DMS153 treated with DMSO at 0.1 percent for 48 hours (cell line): ENCODE measurements around the gene PLA2G4D.

Source experiments
- DNase-seq: peaks from one replicate; lab custom pipeline; 2025; ENCODE audit not compliant: unreplicated experiment; lab: John Stamatoyannopoulos, UW

PLA2G4D gene

DNA sequence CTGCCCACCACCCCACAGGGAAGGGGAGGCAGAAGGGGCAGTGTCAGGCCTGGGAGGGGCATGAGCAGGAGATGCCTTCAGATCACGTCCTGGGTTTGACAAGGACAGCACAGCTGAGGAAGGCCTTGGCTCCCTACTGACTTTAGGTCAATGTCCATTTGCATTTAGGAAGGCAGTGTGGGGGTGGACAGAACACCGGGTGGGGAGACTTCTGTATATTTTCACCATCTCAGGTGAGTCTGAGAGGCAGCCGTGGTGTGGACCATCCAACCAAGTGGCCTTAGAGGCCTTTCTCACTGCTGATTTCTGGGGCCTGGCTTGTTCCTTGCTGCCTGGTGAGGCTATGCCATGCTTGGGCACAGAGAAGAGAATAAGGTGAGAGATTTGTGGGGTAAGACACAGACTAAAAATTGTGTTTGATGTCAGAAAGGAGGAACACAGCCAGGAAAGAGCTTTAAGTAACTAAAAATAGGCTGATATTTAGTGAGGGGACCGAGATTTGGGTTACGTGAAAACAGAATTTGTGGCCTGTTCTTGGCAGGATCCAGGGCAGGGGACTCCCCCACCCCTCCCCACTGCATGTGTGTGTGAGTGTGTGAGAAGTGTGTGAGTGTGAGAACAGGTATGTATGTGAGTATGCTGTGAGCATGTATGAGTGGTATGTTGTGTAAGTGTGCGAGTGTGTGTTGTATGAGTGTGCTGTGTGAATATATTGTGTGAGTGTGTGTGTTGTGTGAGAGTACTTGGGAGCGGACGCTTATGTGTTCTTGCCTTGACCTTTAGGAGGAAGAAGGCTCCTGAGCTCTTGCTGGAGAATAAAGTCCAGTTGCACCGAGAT lies 61.8 kb downstream of the PLA2G4D start:
- DNase-seq: no peak

DNA sequence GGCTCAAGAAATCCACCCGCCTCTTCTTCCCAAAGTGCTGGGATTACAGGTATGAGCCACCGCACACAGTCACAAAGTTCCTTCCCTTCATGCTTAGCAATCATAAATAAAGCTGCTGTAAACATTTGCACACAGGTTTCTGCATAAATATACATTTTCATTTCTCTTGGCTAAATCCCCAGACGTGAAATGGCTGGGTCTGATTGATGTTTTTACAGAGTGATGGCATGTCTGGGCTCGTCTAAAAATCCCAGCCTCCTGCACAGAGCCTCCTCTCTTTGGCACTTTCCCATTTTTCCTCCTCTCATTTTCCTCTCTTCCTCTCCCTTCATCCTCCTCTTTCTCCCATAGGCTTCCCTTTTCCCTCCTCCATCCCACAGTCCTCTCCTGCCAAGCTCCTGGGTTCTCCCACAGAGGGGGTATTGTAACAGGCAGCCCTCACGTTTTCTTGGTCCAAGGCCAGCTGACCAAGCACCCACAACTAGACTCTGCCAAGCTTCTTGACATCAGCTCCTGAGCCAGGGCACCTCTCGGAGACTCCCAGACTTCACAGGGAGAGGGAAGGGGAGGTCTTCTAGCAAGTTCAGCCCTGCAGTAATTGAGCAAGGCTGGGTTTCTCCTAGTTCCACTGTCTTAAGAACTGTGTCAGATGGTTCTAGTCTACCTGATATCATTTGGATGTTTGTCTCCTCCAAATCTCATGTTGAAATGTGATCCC lies 63.0 kb downstream of the PLA2G4D start:
- no peak for DNase-seq

DNA sequence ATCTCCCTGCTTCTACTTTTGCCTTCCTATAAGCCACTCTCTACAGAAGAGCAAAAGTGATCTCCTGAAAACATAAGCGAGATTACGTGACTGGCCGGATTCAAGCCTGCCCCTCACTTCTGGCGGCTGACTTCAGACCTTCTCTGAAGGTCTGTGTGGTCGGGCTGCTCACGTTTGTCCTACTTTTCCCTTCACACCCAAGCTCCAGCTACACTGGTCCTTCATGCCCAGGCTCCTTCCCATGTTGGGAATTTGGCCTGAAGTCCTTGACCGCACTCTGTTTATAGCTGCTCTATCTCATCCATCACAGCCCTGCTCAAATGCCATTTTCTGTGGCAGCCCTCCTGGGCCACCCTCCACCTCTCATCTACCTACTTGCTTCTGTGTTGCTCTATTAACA lies 66.8 kb downstream of the PLA2G4D start:
- DNase-seq: no peak

DNA sequence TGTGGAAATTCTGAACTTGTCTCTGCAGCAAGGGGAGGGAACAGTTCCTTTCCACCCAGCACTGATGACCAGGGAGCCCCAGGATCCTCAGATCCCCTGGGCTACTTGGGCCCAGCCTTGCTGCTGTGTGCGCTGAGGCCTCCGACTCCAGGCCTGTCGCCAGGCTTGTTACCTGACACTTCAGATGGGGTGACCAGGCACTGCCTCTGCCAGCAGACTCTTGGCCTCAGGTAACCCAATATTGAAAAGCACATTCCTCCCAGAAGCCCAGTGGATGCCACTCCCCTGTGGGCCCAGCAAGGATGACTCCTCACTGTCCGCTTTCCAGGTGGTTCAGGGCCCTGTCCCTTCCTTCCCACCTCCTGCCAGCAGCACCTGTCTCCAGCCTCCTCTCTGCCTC lies 70.1 kb downstream of the PLA2G4D start:
- DNase-seq: no peak

DNA sequence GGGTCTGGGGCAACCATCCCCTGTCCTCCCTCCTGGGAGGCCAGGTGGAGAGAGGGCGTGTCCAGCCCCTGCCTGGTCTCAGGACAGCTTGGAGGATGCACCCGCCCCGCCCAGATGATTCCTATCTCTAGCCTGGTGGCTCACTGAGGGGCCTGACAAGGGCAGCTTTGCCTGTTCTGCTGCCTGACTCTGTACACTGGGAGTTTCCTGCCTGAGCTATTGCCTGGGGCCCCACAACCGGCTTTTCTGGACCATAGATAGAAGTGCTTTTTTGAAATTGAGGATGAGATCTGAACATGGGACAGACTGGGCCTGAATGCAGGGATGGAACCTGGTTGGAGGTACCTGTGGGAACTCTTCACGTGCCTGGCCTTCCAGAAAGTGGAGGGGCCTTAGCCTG lies 72.8 kb downstream of the PLA2G4D start:
- no peak for DNase-seq

DNA sequence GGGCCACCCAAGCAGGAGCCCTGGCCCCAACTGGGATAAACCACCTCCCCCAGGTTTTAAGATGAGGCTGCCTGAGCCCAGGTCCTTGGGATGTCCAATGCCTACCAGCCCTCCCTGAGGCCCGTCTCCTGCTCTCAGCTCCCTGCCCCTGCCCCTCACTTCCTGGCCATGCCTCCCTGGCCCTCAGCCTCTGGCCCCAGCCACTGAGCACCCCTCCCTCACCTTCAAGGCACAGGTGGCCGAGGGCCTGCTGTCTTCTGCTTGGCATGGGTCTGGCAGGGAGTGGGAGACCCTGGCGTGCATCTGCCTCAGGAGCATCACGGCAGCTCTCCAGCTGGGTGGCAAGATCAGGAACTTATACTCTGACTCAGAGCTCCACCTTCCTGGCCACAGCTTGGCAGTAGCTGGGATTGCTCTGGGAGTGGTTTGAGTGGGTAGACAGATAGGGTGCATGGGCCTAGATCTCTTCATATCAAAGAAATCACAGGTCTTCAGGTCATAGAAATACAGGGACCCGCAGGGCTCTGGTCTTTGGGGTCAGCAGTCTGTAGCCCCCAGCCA lies 73.6 kb downstream of the PLA2G4D start, which contains the start of gene PLA2G4E:
Gene PLA2G4E, minus strand, starts transcription at position 330 of the 561 bp plus-strand sequence. Its CDS starts 12 bp downstream, at position 318.
- DNase-seq: no peak

DNA sequence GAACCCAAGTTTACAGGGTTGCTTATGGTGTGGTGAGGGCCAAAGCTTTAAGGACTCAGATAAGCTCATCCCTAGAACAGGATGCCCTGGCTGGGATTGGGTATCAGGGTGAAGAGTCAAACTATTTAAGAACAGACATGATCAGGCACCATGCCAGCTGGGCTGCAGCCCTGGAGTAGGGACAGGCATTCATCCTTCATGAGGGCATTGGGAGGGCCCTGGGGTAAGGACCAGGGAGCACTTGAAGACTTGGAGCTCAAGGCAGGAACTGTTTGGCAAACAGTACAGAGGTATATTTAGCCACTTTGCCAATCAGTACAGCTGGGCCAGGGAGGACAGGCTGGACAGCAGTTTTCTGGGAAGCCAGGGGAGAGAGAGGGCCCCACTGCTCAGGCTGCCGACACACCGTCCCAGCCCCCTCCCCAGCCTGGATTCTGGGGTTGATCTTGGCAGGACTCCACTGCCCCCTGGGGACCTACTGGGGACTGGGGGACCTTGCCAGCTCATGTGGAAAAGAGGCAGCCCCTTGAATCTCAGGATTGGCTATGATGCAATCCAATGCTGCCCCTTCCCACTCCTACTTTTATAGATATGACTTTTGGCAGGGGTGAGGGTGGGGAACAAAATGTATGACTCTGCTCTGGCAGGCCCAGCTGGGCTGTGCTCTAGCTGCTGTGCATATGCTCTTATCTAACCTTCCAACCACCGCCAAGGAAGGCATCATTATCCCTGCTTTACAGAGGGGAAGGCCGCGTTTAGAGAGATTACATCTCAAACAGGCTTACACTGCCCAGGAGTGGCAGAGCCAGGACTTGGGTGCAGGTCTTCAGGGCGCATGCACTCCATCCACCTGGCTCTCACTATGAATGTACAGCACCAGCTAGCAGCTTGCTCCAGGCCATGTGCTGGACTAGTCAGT lies 75.8 kb downstream of the PLA2G4D start:
- DNase-seq: no peak
